GM21360 (cell line): ENCODE results near the gene SPCS2.
"Not testable (repeated sequence)": the region's sequence is repeated elsewhere in the genome, so short reads cannot be mapped to it uniquely, and the experiment has no call there.

Source experiments
- ATAC-seq: cut with Tn5 transposase; IDR thresholded peaks from one replicate; pipeline ENCODE4 v1.9.1; 2021; ENCODE audit warnings: mild to moderate bottlenecking, moderate library complexity; ENCODE audit not compliant: unreplicated experiment

SPCS2 gene

GRCh38 chr11:74992852-74993251 is 43.8 kb downstream of the SPCS2 start:
- ATAC-seq: peak; percentile 35

- ATAC-seq: no peak
Observed at GRCh38 chr11:75000975-75001354, 51.9 kb downstream of the SPCS2 start.

- ATAC-seq: no peak
Observed at GRCh38 chr11:75001686-75002085, 52.6 kb downstream of the SPCS2 start.

- no peak for ATAC-seq
Observed at GRCh38 chr11:75002516-75002915, 53.5 kb downstream of the SPCS2 start.

- no peak for ATAC-seq
Observed at GRCh38 chr11:75004215-75004614, 55.1 kb downstream of the SPCS2 start.

GRCh38 chr11:75011357-75011756 is 62.3 kb downstream of the SPCS2 start:
- ATAC-seq: no peak

GRCh38 chr11:75011872-75012271 is 62.8 kb downstream of the SPCS2 start:
- ATAC-seq: no peak

- no peak for ATAC-seq
Observed at GRCh38 chr11:75013051-75013450, 64.0 kb downstream of the SPCS2 start.

- ATAC-seq: no peak
Observed at GRCh38 chr11:75014129-75014528, 65.1 kb downstream of the SPCS2 start.

- not testable (repeated sequence) for ATAC-seq
Observed at GRCh38 chr11:75019200-75019599, 70.1 kb downstream of the SPCS2 start.

- ATAC-seq: not testable (repeated sequence)
Observed at GRCh38 chr11:75020328-75020727, 71.3 kb downstream of the SPCS2 start.

GRCh38 chr11:75022296-75022695 is 73.2 kb downstream of the SPCS2 start:
- peak; percentile 4 for ATAC-seq

- peak; percentile 60 for ATAC-seq
Observed at GRCh38 chr11:75022759-75023396, 73.8 kb downstream of the SPCS2 start.

GRCh38 chr11:75023446-75024067 is 74.5 kb downstream of the SPCS2 start:
- no peak for ATAC-seq

- no peak for ATAC-seq
Observed at GRCh38 chr11:75024068-75024449, 75.0 kb downstream of the SPCS2 start.

GRCh38 chr11:75024764-75025211 is 75.7 kb downstream of the SPCS2 start:
- no peak for ATAC-seq

GRCh38 chr11:75025561-75025960 is 76.5 kb downstream of the SPCS2 start:
- ATAC-seq: no peak

- no peak for ATAC-seq
Observed at GRCh38 chr11:75028321-75028720, 79.3 kb downstream of the SPCS2 start.
